Prostate gland (tissue), 2 donors: ENCODE measurements around the gene KRTAP22-2.

Source experiments
- POLR2A ChIP-seq: fragments of 450-650 bp; IDR thresholded peaks from one replicate; pipeline ENCODE4 v1.6.1; 2016; ENCODE audit warnings: antibody characterized with exemption, mild to moderate bottlenecking
- POLR2AphosphoS5 ChIP-seq: sonication (generic); formaldehyde crosslinking; IDR thresholded peaks from one replicate; pipeline ENCODE4 v1.6.1; 2017; ENCODE audit warnings: antibody characterized with exemption
- TF ChIP-seq, protein P1 (sequence below), 4 experiments: fragments of 200-600 bp in 2 of 4; fragments of 450-650 bp in 2 of 4; sonication (generic) in 2 of 4; IDR thresholded peaks; 1 replicate in 3 of 4; 2 replicates in 1 of 4; pipeline ENCODE4 v1.5.1; 2016 to 2019; ENCODE audit warnings: antibody characterized with exemption in 4 of 4, mild to moderate bottlenecking in 2 of 4, moderate library complexity in 2 of 4

DNA sequence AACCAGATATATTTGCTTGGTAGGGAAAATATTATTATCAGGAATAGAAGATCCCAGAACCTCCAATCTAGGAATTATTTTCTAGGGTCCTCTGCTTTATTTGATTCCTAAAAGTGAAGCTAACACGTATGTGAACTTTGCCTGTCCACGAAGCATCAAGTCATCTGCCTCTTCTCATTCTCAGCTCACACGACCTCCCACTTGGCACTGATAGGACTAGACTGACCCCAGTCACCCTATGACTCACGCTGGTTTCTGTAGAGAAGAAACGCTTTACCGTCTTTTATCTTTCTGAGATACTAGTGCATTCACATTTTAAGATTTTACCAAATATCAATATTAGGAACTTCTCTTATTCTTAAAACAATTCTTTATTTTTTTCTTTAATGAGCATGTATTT lies 27.1 kb downstream of the KRTAP22-2 start:
- TF ChIP-seq, protein P1, sequence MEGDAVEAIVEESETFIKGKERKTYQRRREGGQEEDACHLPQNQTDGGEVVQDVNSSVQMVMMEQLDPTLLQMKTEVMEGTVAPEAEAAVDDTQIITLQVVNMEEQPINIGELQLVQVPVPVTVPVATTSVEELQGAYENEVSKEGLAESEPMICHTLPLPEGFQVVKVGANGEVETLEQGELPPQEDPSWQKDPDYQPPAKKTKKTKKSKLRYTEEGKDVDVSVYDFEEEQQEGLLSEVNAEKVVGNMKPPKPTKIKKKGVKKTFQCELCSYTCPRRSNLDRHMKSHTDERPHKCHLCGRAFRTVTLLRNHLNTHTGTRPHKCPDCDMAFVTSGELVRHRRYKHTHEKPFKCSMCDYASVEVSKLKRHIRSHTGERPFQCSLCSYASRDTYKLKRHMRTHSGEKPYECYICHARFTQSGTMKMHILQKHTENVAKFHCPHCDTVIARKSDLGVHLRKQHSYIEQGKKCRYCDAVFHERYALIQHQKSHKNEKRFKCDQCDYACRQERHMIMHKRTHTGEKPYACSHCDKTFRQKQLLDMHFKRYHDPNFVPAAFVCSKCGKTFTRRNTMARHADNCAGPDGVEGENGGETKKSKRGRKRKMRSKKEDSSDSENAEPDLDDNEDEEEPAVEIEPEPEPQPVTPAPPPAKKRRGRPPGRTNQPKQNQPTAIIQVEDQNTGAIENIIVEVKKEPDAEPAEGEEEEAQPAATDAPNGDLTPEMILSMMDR (IDR thresholded peaks at IDR 0.05), result no peak
- TF ChIP-seq POLR2AphosphoS5, result no peak
- TF ChIP-seq POLR2A, result no peak
